Measurements from ENCODE around the gene AMPH.

DNA sequence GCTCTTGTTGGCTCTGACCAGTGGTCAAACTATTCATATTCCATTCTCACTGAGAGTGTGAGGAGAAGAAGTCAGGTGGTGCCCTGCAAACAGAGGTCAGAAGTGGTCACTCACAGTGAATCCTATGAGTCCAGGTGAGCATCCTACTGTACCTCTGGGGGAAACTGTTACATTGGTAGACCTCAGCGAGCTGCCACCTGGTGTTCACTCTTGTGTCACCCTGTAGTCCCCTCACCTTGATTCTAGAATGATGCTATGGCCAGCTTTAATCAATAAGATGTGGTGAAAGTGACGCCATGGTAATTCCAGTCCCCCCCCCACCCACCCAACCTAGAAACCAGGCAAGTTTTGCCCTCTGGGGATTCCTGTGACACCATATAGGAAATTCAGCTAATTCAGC lies 1.2 kb upstream of the AMPH start:
- TF ChIP-seq POLR2A (IDR thresholded peaks at IDR 0.05; ENCODE audit: low read depth, low read length): no peak
- TF ChIP-seq POLR2AphosphoS5 (IDR thresholded peaks at IDR 0.05; ENCODE audit: low read depth, low read length): no peak

Measured in GM12891 (cell line).